ENCODE data around the gene SPOP.

Gene SPOP

GRCh38 chr17:49557312-49558024 is 120.4 kb downstream of the SPOP start:
- no peak overlapping the region for H3K4me3 ChIP-seq (ENCODE audit: low read depth, low read length)
- no peak overlapping the region for H3K27ac ChIP-seq (ENCODE audit: extremely low read depth, low read depth, low read length)
- H3K4me1 ChIP-seq (ENCODE audit: control insufficient read depth, insufficient read depth, low read length) = 0 out of 2 replicates have a peak, but pooled peaks cover 2% of the 10 kb centered on the region
- H3K36me3 ChIP-seq (ENCODE audit: control insufficient read depth in 2 of 2, insufficient read depth in 1 of 2, low read length in 2 of 2) = no peaks in the 10 kb centered on the region
- ChIA-PET POLR2A (interaction anchor here (1.0 to 1.3 kb wide), 3 partner anchors 62 to 207 kb away, joined by 3 to 6 read pairs (median 4); partner anchors contain the start of genes FAM117A, NGFR and PHB1), CTCF (interaction anchor here (0.6 to 9.5 kb wide), 69 partner anchors 11 to 518 kb away, joined by 3 to 303 read pairs (median 5); partner anchors contain the start of genes DLX3, NGFR, PHB1 and SLC35B1)
- no peaks in the 10 kb centered on the region for H3K9me3 ChIP-seq (ENCODE audit: control insufficient read depth, insufficient read depth, low read depth, low read length)
- no peak for TF ChIP-seq SETDB1 (IDR thresholded peaks at IDR 0.05; ENCODE audit: insufficient read length, low read length)
- no peak for TF ChIP-seq ZBTB7A (tag by site-specific recombination; IDR thresholded peaks at IDR 0.05; ENCODE audit: low read depth)
- TF ChIP-seq SCRT2 (tag by site-specific recombination; IDR thresholded peaks at IDR 0.05) = peak; percentile 85
- TF ChIP-seq, protein P1, sequence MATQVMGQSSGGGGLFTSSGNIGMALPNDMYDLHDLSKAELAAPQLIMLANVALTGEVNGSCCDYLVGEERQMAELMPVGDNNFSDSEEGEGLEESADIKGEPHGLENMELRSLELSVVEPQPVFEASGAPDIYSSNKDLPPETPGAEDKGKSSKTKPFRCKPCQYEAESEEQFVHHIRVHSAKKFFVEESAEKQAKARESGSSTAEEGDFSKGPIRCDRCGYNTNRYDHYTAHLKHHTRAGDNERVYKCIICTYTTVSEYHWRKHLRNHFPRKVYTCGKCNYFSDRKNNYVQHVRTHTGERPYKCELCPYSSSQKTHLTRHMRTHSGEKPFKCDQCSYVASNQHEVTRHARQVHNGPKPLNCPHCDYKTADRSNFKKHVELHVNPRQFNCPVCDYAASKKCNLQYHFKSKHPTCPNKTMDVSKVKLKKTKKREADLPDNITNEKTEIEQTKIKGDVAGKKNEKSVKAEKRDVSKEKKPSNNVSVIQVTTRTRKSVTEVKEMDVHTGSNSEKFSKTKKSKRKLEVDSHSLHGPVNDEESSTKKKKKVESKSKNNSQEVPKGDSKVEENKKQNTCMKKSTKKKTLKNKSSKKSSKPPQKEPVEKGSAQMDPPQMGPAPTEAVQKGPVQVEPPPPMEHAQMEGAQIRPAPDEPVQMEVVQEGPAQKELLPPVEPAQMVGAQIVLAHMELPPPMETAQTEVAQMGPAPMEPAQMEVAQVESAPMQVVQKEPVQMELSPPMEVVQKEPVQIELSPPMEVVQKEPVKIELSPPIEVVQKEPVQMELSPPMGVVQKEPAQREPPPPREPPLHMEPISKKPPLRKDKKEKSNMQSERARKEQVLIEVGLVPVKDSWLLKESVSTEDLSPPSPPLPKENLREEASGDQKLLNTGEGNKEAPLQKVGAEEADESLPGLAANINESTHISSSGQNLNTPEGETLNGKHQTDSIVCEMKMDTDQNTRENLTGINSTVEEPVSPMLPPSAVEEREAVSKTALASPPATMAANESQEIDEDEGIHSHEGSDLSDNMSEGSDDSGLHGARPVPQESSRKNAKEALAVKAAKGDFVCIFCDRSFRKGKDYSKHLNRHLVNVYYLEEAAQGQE (tag by site-specific recombination; IDR thresholded peaks at IDR 0.05) = no peak
- TF ChIP-seq ZNF174 (tag by site-specific recombination; IDR thresholded peaks at IDR 0.05) = no peak
- 0 out of 2 replicates have a peak, but pooled peaks have one; percentile 7 for TF ChIP-seq PRDM1 (tag by site-specific recombination; IDR thresholded peaks at IDR 0.05)
- peak; percentile 82 for TF ChIP-seq CTCF (tag by site-specific recombination; IDR thresholded peaks at IDR 0.05)
- TF ChIP-seq ZNF335 (tag by site-specific recombination; conservative IDR thresholded peaks at IDR 0.05) = peak; percentile 89
- peak; percentile 72; the same call in 1 of the 2 replicates for TF ChIP-seq SCRT1 (tag by site-specific recombination; IDR thresholded peaks at IDR 0.05; ENCODE audit: borderline replicate concordance)
- no peak for TF ChIP-seq ZBTB10 (tag by site-specific recombination; IDR thresholded peaks at IDR 0.05)
- TF ChIP-seq ZNF629 (tag by site-specific recombination; IDR thresholded peaks at IDR 0.05) = 0 out of 2 replicates have a peak, but pooled peaks have one; percentile 13
- no peak for TF ChIP-seq ZNF239 (tag by site-specific recombination; IDR thresholded peaks at IDR 0.05)
- 0 out of 2 replicates have a peak, but pooled peaks have one; percentile 16 for TF ChIP-seq ZBTB8A (tag by site-specific recombination; IDR thresholded peaks at IDR 0.05)
- TF ChIP-seq ZNF366 (tag by site-specific recombination; conservative IDR thresholded peaks at IDR 0.05) = no peak
- TF ChIP-seq ZNF513 (tag by site-specific recombination; IDR thresholded peaks at IDR 0.05) = no peak
- no peak for TF ChIP-seq SP2 (tag by site-specific recombination; IDR thresholded peaks at IDR 0.05)
- TF ChIP-seq IKZF3 (tag by site-specific recombination; IDR thresholded peaks at IDR 0.05) = peak; percentile 59; the same call in 1 of the 2 replicates
- no peak for TF ChIP-seq ZSCAN30 (tag by site-specific recombination; IDR thresholded peaks at IDR 0.05)
- peak; percentile 76 for TF ChIP-seq ZNF654 (tag by site-specific recombination; IDR thresholded peaks at IDR 0.05; ENCODE audit: low read depth)
- TF ChIP-seq, protein P2, sequence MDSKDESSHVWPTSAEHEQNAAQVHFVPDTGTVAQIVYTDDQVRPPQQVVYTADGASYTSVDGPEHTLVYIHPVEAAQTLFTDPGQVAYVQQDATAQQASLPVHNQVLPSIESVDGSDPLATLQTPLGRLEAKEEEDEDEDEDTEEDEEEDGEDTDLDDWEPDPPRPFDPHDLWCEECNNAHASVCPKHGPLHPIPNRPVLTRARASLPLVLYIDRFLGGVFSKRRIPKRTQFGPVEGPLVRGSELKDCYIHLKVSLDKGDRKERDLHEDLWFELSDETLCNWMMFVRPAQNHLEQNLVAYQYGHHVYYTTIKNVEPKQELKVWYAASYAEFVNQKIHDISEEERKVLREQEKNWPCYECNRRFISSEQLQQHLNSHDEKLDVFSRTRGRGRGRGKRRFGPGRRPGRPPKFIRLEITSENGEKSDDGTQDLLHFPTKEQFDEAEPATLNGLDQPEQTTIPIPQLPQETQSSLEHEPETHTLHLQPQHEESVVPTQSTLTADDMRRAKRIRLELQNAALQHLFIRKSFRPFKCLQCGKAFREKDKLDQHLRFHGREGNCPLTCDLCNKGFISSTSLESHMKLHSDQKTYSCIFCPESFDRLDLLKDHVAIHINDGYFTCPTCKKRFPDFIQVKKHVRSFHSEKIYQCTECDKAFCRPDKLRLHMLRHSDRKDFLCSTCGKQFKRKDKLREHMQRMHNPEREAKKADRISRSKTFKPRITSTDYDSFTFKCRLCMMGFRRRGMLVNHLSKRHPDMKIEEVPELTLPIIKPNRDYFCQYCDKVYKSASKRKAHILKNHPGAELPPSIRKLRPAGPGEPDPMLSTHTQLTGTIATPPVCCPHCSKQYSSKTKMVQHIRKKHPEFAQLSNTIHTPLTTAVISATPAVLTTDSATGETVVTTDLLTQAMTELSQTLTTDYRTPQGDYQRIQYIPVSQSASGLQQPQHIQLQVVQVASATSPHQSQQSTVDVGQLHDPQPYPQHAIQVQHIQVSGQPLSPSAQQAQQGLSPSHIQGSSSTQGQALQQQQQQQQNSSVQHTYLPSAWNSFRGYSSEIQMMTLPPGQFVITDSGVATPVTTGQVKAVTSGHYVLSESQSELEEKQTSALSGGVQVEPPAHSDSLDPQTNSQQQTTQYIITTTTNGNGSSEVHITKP (tag by site-specific recombination; IDR thresholded peaks at IDR 0.05) = 0 out of 2 replicates have a peak, but pooled peaks have one; percentile 21
- TF ChIP-seq, protein P3, sequence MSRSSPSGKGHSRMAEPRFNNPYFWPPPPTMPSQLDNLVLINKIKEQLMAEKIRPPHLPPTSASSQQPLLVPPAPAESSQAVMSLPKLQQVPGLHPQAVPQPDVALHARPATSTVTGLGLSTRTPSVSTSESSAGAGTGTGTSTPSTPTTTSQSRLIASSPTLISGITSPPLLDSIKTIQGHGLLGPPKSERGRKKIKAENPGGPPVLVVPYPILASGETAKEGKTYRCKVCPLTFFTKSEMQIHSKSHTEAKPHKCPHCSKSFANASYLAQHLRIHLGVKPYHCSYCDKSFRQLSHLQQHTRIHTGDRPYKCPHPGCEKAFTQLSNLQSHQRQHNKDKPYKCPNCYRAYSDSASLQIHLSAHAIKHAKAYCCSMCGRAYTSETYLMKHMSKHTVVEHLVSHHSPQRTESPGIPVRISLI (tag by site-specific recombination; IDR thresholded peaks at IDR 0.05) = no peak
